ENCODE measurements around the gene PAFAH1B1.

The PAFAH1B1 gene

GRCh38 chr17:2712300-2713043 is 119.0 kb downstream of the PAFAH1B1 start:
- DNase-seq (ENCODE audit: extremely low read depth in 1 of 2, low read depth in 1 of 2) = no peak

- DNase-seq (ENCODE audit: extremely low read depth in 1 of 2, low read depth in 1 of 2) = no peak
Observed at GRCh38 chr17:2713881-2714280, 120.4 kb downstream of the PAFAH1B1 start.

GRCh38 chr17:2716649-2717048 is 123.2 kb downstream of the PAFAH1B1 start:
- no peak for DNase-seq (ENCODE audit: extremely low read depth in 1 of 2, low read depth in 1 of 2)

GRCh38 chr17:2718150-2718938 is 124.9 kb downstream of the PAFAH1B1 start:
- DNase-seq (ENCODE audit: extremely low read depth in 1 of 2, low read depth in 1 of 2) = no peak

- DNase-seq (ENCODE audit: extremely low read depth in 1 of 2, low read depth in 1 of 2) = no peak
Observed at GRCh38 chr17:2719861-2720260, 126.4 kb downstream of the PAFAH1B1 start.

GRCh38 chr17:2721603-2722002 is 128.1 kb downstream of the PAFAH1B1 start:
- DNase-seq (ENCODE audit: extremely low read depth in 1 of 2, low read depth in 1 of 2) = no peak

GRCh38 chr17:2722611-2723010 is 129.2 kb downstream of the PAFAH1B1 start:
- no peak for DNase-seq (ENCODE audit: extremely low read depth in 1 of 2, low read depth in 1 of 2)

- DNase-seq (ENCODE audit: extremely low read depth in 1 of 2, low read depth in 1 of 2) = no peak
Observed at GRCh38 chr17:2723505-2723996, 130.1 kb downstream of the PAFAH1B1 start.

GRCh38 chr17:2723997-2724783 is 130.7 kb downstream of the PAFAH1B1 start:
- no peak for DNase-seq (ENCODE audit: extremely low read depth in 1 of 2, low read depth in 1 of 2)

- DNase-seq (ENCODE audit: extremely low read depth in 1 of 2, low read depth in 1 of 2) = no peak
Observed at GRCh38 chr17:2724784-2725164, 131.3 kb downstream of the PAFAH1B1 start.

GRCh38 chr17:2730764-2731353 is 137.4 kb downstream of the PAFAH1B1 start:
- no peak for DNase-seq (ENCODE audit: extremely low read depth in 1 of 2, low read depth in 1 of 2)

GRCh38 chr17:2731807-2732206 is 138.4 kb downstream of the PAFAH1B1 start:
- no peak for DNase-seq (ENCODE audit: extremely low read depth in 1 of 2, low read depth in 1 of 2)

GRCh38 chr17:2734939-2735338 is 141.5 kb downstream of the PAFAH1B1 start:
- DNase-seq (ENCODE audit: extremely low read depth in 1 of 2, low read depth in 1 of 2) = no peak

Measured in activated CD8-positive, alpha-beta memory T cell treated with anti-CD3 and anti-CD28 coated beads for 1 hour (primary cell).